Muscle layer of duodenum (tissue), 2 donors: ENCODE data around the gene SOX3.

ENCODE experiments used
- H3K27ac ChIP-seq: one replicate; pipeline ENCODE4 v1.7.0; 2013; ENCODE audit warnings: mild to moderate bottlenecking, low read length
- H3K27me3 ChIP-seq: one replicate; pipeline ENCODE4 v1.7.0; 2013; ENCODE audit warnings: low read depth, mild to moderate bottlenecking, control low read depth, low read length
- H3K36me3 ChIP-seq, 2 donors: one replicate each; pipeline ENCODE4 v1.7.0; 2013; ENCODE audit warnings: low read length in 2 of 2, control low read depth in 1 of 2, mild to moderate bottlenecking in 1 of 2; ENCODE audit not compliant: insufficient read depth in 2 of 2, control insufficient read depth in 1 of 2
- H3K4me1 ChIP-seq, 2 donors: one replicate each; pipeline ENCODE4 v1.7.0; 2013; ENCODE audit warnings: low read length in 2 of 2, mild to moderate bottlenecking in 2 of 2, control low read depth in 1 of 2, moderate library complexity in 1 of 2; ENCODE audit not compliant: insufficient read depth in 2 of 2, control insufficient read depth in 1 of 2
- H3K4me3 ChIP-seq, 2 donors: one replicate each; pipeline ENCODE4 v1.7.0; 2013; ENCODE audit warnings: low read length in 2 of 2, low read depth in 1 of 2, mild to moderate bottlenecking in 1 of 2
- H3K9me3 ChIP-seq, 2 donors: one replicate each; pipeline ENCODE4 v1.7.0; 2013; ENCODE audit warnings: low read length in 2 of 2, control low read depth in 1 of 2, mild to moderate bottlenecking in 1 of 2; ENCODE audit not compliant: control insufficient read depth in 1 of 2
- donor health status: healthy.

SOX3 gene

GRCh38 chrX:140492066-140492994 is 12.5 kb downstream of the SOX3 start:
- H3K36me3 ChIP-seq, result no peaks in the 10 kb centered on the region

GRCh38 chrX:140480765-140481164 is 24.1 kb downstream of the SOX3 start:
- Histone ChIP-seq H3K4me1 (no peaks in the 10 kb centered on the region), H3K36me3 (no peaks in the 10 kb centered on the region), H3K4me3 (no peak overlapping the region), H3K9me3 (no peaks in the 10 kb centered on the region), H3K27ac (no peak overlapping the region), H3K27me3 (no peaks in the 10 kb centered on the region)

More at GRCh38 chrX:140492066-140492994, 12.5 kb downstream of the SOX3 start:
- Histone ChIP-seq H3K9me3 (no peaks in the 10 kb centered on the region), H3K4me1 (no peaks in the 10 kb centered on the region), H3K27ac (no peak overlapping the region), H3K4me3 (no peak overlapping the region), H3K27me3 (no peaks in the 10 kb centered on the region)

- no peaks in the 10 kb centered on the region for H3K4me1 ChIP-seq
- no peak overlapping the region for H3K4me3 ChIP-seq
- H3K36me3 ChIP-seq, result no peaks in the 10 kb centered on the region
- H3K9me3 ChIP-seq, result no peaks in the 10 kb centered on the region
- H3K27me3 ChIP-seq, result no peaks in the 10 kb centered on the region
- H3K27ac ChIP-seq, result no peak overlapping the region
Measured at GRCh38 chrX:140477987-140478386, 26.9 kb downstream of the SOX3 start.

GRCh38 chrX:140475025-140475424 is 29.8 kb downstream of the SOX3 start:
- no peaks in the 10 kb centered on the region for H3K4me1 ChIP-seq
- no peaks in the 10 kb centered on the region for H3K9me3 ChIP-seq

GRCh38 chrX:140467211-140467610 is 37.7 kb downstream of the SOX3 start:
- Histone ChIP-seq H3K4me3 (no peak overlapping the region), H3K9me3 (no peaks in the 10 kb centered on the region), H3K36me3 (no peaks in the 10 kb centered on the region), H3K27me3 (no peaks in the 10 kb centered on the region), H3K4me1 (no peaks in the 10 kb centered on the region), H3K27ac (no peak overlapping the region)

More at GRCh38 chrX:140475025-140475424, 29.8 kb downstream of the SOX3 start:
- Histone ChIP-seq H3K36me3 (no peaks in the 10 kb centered on the region), H3K27me3 (no peaks in the 10 kb centered on the region), H3K4me3 (no peak overlapping the region), H3K27ac (no peak overlapping the region)
